K562 (cell line): Measurements from ENCODE around the gene CCDC28B. TPM values are rescaled to one million over a fixed set of nuclear protein-coding genes. Genes with fewer than 3 reads are reported as not detected.
A peak's percentile ranks its signal among the peaks of the same experiment; 100 is the strongest.

Source experiments
- CHD1 ChIP-seq: fragments of 200-600 bp; sonication (generic); IDR thresholded peaks from one replicate; pipeline ENCODE4 v1.6.1; 2012; ENCODE audit warnings: mild to moderate bottlenecking, moderate library complexity, low read length, inconsistent platforms
- FOXA3 ChIP-seq, 2 experiments: fragments of 450-650 bp in 1 of 2; sonication (generic) in 1 of 2; formaldehyde crosslinking; IDR thresholded peaks in 1 of 2; conservative IDR thresholded peaks in 1 of 2; 2 replicates each; pipeline versions ENCODE4 v1.4.0 to v1.8.0; 2020 to 2022; ENCODE audit warnings: mild to moderate bottlenecking in 2 of 2, missing genetic modification reagents in 1 of 2
- HMGN3 ChIP-seq: IDR thresholded peaks from 2 replicates; pipeline ENCODE4 v1.6.1; 2011; ENCODE audit warnings: borderline replicate concordance, low read depth, mild to moderate bottlenecking, mixed read lengths, low read length; ENCODE audit not compliant: insufficient read length; ENCODE audit errors: extremely low read depth
- JUND ChIP-seq, 2 experiments: IDR thresholded peaks; 2 replicates in 1 of 2; 3 replicates in 1 of 2; pipeline ENCODE4 v1.6.1; 2011; ENCODE audit warnings: borderline replicate concordance in 2 of 2, low read depth in 2 of 2, low read length in 2 of 2, improper control_type of control experiment in 1 of 2, missing biosample characterization in 1 of 2, missing genetic modification characterization in 1 of 2, missing genetic modification reagents in 1 of 2
- MTA1 ChIP-seq: fragments of 450-650 bp; IDR thresholded peaks from 2 replicates; pipeline ENCODE4 v1.6.1; 2017; ENCODE audit warnings: borderline replicate concordance
- POLR2AphosphoS5 ChIP-seq: IDR thresholded peaks from 2 replicates; pipeline ENCODE4 v1.6.1; 2011; ENCODE audit warnings: mild to moderate bottlenecking, low read depth, low read length, moderate library complexity; ENCODE audit not compliant: control insufficient read depth, insufficient read depth
- PRPF4 ChIP-seq: fragments of 200-400 bp; formaldehyde crosslinking; IDR thresholded peaks from one replicate; pipeline ENCODE4 v1.6.1; 2017; ENCODE audit warnings: low read length, low read depth, mild to moderate bottlenecking; ENCODE audit not compliant: insufficient read depth, poor library complexity, severe bottlenecking
- SMAD4 ChIP-seq: fragments of 250-450 bp; sonication (Bioruptor Pico); conservative IDR thresholded peaks from 2 replicates; pipeline ENCODE4 v1.8.0; 2021; ENCODE audit warnings: inconsistent platforms, mild to moderate bottlenecking, moderate library complexity
- ZFP30 ChIP-seq: fragments of 250-450 bp; sonication (Bioruptor Pico); IDR thresholded peaks from 2 replicates; pipeline ENCODE4 v1.8.0; 2022; ENCODE audit warnings: moderate library complexity, mild to moderate bottlenecking, inconsistent platforms, borderline replicate concordance
- ZKSCAN3 ChIP-seq: fragments of 250-450 bp; sonication (Bioruptor Pico); IDR thresholded peaks from 2 replicates; pipeline ENCODE4 v1.4.0; 2020
- ZNF589 ChIP-seq: fragments of 200-800 bp; sonication (Bioruptor generic); IDR thresholded peaks from 2 replicates; pipeline ENCODE4 v1.6.1; 2016; ENCODE audit warnings: low read depth, missing genetic modification characterization, missing compliant biosample characterization
- polyA plus RNA-seq, 8 experiments: library from polyadenylated mRNA; depleted of rRNA in 4 of 8; stranded (reverse) in 5 of 8; unstranded in 3 of 8; fragments of >200 nt; fragmentation: Nextera tagmentation in 2 of 8; fragmentation: Illumina TruSeq in 1 of 8; extraction: Ambion mirVana in 2 of 8; extraction: Trizol in 1 of 8; gene quantifications; 2 replicates each; pipeline versions ENCODE4 v1.2.1 to v1.2.3, GENCODE V29; 2011 to 2014; ENCODE audit warnings: inconsistent platforms in 1 of 8, missing spikeins in 1 of 8
- total RNA-seq, 7 experiments: library from RNA; depleted of rRNA in 6 of 7; stranded (reverse); fragments of >200 nt in 6 of 7; fragmentation: Illumina TruSeq in 2 of 7; extraction: Trizol in 2 of 7; gene quantifications; 2 replicates each; pipeline versions ENCODE4 v1.2.1 to v1.2.3, GENCODE V29; 2011 to 2021; ENCODE audit warnings: low replicate concordance in 1 of 7
- TF ChIP-seq, protein P1 (sequence below): sonication (generic); formaldehyde crosslinking; IDR thresholded peaks from 2 replicates; pipeline ENCODE4 v1.8.1; 2023; ENCODE audit warnings: missing genetic modification reagents, mild to moderate bottlenecking, borderline replicate concordance
- TF ChIP-seq, protein P2 (sequence below): fragments of 250-450 bp; sonication (Bioruptor Pico); IDR thresholded peaks from 2 replicates; pipeline ENCODE4 v1.4.0; 2020
- TF ChIP-seq, protein P3 (sequence below), 2 experiments: fragments of 450-650 bp; conservative IDR thresholded peaks; 2 replicates each; pipeline ENCODE4 v1.6.1; 2017; ENCODE audit warnings: mild to moderate bottlenecking in 2 of 2, moderate library complexity in 2 of 2
- TF ChIP-seq, protein P4 (sequence below): fragments of 450-650 bp; conservative IDR thresholded peaks from 2 replicates; pipeline ENCODE4 v1.6.1; 2016; ENCODE audit warnings: missing genetic modification characterization, low read depth, mild to moderate bottlenecking, missing compliant biosample characterization, moderate library complexity

Gene CCDC28B
- total and polyA plus RNA-seq, 9 of the 15 experiments (the other 6 are each of a cell fraction or from before 2014, with no cell fraction given): 5.7 to 54.5 (median 31.7) TPM

DNA sequence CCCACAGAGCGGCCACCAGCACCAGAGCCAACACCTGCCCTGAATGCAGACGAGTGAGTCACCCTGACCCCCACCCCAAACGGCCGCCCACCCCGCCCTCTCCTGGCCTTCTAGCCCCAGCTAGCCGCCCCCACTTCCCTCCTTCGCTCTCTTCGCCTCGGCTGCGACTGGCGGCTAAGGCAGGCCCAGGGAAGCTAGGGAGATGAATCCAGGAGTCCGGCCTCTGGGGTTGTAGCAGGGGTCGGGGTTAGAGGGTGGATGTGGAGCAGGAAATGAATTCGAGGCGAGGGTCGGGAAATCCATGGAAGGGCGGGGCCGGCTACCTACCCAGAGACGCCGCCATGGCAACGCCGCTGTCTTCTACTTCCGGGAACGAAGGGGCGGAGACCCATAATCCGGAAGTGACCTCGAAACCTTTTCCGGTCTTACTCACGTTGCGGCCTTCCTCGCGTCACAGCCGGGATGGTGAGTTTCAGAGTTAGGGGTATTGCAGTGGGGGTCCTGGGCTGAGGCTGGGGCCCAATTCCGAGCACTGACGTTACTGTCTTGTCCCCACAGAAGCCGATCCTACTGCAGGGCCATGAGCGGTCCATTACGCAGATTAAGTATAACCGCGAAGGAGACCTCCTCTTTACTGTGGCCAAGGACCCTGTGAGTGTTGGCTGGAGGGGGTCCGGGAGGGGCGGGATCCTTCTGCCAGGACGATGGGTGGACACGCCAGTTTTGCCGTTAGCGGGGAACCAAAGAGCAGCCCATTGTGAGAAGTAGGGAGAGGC lies 21.8 kb downstream of the CCDC28B start, which contains the start of the genes EIF3I and TMEM234 (continued):
- TF ChIP-seq, protein P1, sequence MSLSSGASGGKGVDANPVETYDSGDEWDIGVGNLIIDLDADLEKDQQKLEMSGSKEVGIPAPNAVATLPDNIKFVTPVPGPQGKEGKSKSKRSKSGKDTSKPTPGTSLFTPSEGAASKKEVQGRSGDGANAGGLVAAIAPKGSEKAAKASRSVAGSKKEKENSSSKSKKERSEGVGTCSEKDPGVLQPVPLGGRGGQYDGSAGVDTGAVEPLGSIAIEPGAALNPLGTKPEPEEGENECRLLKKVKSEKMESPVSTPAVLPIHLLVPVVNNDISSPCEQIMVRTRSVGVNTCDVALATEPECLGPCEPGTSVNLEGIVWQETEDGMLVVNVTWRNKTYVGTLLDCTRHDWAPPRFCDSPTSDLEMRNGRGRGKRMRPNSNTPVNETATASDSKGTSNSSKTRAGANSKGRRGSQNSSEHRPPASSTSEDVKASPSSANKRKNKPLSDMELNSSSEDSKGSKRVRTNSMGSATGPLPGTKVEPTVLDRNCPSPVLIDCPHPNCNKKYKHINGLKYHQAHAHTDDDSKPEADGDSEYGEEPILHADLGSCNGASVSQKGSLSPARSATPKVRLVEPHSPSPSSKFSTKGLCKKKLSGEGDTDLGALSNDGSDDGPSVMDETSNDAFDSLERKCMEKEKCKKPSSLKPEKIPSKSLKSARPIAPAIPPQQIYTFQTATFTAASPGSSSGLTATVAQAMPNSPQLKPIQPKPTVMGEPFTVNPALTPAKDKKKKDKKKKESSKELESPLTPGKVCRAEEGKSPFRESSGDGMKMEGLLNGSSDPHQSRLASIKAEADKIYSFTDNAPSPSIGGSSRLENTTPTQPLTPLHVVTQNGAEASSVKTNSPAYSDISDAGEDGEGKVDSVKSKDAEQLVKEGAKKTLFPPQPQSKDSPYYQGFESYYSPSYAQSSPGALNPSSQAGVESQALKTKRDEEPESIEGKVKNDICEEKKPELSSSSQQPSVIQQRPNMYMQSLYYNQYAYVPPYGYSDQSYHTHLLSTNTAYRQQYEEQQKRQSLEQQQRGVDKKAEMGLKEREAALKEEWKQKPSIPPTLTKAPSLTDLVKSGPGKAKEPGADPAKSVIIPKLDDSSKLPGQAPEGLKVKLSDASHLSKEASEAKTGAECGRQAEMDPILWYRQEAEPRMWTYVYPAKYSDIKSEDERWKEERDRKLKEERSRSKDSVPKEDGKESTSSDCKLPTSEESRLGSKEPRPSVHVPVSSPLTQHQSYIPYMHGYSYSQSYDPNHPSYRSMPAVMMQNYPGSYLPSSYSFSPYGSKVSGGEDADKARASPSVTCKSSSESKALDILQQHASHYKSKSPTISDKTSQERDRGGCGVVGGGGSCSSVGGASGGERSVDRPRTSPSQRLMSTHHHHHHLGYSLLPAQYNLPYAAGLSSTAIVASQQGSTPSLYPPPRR (CRISPR knock-in tag): peak; percentile 61; the same call in 1 of the 2 replicates
- TF ChIP-seq ZFP30 (CRISPR knock-in tag) (no peak), SMAD4 (CRISPR knock-in tag) (no peak), ZNF589 (CRISPR knock-in tag) (no peak), MTA1 (no peak), POLR2AphosphoS5 (peak; percentile 92), FOXA3 (CRISPR knock-in tag; conservative IDR thresholded peaks at IDR 0.05 in 1 of 2, IDR thresholded peaks at IDR 0.05 in 1 of 2) (no peak), JUND (IDR thresholded peaks at IDR 0.05; ENCODE audit: borderline replicate concordance, low read depth, low read length) (peak; percentile 74), JUND (tag; IDR thresholded peaks at IDR 0.05; ENCODE audit: borderline replicate concordance, low read depth, low read length) (peak; percentile 71; the same call in 1 of the 3 replicates), ZKSCAN3 (CRISPR knock-in tag) (no peak), PRPF4 (no peak), HMGN3 (no peak), CHD1 (peak; percentile 3)
- TF ChIP-seq, protein P2, sequence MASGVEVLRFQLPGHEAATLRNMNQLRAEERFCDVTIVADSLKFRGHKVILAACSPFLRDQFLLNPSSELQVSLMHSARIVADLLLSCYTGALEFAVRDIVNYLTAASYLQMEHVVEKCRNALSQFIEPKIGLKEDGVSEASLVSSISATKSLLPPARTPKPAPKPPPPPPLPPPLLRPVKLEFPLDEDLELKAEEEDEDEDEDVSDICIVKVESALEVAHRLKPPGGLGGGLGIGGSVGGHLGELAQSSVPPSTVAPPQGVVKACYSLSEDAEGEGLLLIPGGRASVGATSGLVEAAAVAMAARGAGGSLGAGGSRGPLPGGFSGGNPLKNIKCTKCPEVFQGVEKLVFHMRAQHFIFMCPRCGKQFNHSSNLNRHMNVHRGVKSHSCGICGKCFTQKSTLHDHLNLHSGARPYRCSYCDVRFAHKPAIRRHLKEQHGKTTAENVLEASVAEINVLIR: 0 out of 2 replicates have a peak, but pooled peaks have one; percentile 33
- TF ChIP-seq, protein P3, sequence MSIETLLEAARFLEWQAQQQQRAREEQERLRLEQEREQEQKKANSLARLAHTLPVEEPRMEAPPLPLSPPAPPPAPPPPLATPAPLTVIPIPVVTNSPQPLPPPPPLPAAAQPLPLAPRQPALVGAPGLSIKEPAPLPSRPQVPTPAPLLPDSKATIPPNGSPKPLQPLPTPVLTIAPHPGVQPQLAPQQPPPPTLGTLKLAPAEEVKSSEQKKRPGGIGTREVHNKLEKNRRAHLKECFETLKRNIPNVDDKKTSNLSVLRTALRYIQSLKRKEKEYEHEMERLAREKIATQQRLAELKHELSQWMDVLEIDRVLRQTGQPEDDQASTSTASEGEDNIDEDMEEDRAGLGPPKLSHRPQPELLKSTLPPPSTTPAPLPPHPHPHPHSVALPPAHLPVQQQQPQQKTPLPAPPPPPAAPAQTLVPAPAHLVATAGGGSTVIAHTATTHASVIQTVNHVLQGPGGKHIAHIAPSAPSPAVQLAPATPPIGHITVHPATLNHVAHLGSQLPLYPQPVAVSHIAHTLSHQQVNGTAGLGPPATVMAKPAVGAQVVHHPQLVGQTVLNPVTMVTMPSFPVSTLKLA (conservative IDR thresholded peaks at IDR 0.05): peak; percentile 77 to 93
- TF ChIP-seq, protein P4, sequence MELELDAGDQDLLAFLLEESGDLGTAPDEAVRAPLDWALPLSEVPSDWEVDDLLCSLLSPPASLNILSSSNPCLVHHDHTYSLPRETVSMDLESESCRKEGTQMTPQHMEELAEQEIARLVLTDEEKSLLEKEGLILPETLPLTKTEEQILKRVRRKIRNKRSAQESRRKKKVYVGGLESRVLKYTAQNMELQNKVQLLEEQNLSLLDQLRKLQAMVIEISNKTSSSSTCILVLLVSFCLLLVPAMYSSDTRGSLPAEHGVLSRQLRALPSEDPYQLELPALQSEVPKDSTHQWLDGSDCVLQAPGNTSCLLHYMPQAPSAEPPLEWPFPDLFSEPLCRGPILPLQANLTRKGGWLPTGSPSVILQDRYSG (tag): no peak
